Activated CD4-positive, alpha-beta T cell treated with anti-CD3 and anti-CD28 coated beads, Interleukin-2, amount 50 U/mL, for 16 hours (primary cell): ENCODE results near the gene PRDM5.
A peak's percentile ranks its signal among the peaks of the same experiment; 100 is the strongest.
"Not testable (repeated sequence)": the region's sequence is repeated elsewhere in the genome, so short reads cannot be mapped to it uniquely, and the experiment has no call there.

Source experiments
- DNase-seq: peaks from one replicate; pipeline ENCODE4 v3.0.0-alpha.2; 2020

The PRDM5 gene

DNA sequence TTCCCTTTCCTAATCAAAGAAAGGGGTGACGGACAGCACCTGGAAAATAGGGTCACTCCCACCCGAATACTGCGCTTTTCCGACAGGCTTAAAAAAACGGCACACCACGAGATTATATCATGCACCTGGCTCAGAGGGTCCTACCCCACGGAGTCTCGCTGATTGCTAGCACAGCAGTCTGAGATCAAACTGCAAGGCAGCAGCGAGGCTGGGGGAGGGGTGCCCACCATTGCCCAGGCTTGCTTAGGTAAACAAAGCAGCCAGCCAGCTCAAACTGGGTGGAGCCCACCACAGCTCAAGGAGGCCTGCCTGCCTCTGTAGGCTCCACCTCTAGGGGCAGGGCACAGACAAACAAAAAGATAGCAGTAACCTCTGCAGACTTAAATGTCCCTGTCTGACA lies 180.9 kb downstream of the PRDM5 start:
- not testable (repeated sequence) for DNase-seq

DNA sequence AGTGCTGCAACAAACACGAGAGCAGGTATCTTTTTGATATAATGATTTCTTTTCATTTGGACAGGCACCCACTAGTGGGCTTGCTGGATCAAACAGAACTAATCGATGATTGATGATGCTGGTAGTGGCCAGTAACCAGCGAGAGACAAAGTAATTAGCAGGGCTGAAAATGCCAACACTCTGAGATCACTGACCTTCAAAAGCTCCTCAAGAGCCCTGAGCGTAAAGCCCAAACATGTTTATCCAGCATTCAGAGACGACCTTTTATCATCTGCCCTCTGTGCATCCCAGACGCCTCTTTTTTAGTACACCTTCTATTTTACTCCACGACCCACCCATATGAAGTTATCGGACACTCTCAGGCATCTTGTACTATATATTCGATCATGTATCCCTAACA lies 186.2 kb downstream of the PRDM5 start:
- no peak for DNase-seq

DNA sequence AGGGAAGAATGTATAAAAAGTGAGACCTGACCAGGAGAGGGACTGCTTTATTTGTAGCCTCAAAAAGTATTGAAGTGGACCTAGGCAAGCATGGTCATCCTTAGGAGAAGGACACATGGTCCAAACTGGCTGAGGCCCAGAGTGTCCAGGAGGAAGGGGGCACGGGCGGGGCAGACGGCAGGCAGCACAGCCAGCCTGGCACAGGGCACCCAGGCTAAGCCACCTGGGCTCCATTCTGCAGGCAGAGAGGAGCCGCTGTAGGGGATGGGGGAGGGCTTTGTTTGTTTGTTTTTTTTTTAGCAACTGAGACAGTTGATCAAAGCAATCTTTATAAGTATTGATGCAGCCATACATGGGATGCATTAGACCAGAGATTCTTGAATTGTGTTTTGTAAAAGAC lies 188.6 kb downstream of the PRDM5 start:
- DNase-seq: no peak

DNA sequence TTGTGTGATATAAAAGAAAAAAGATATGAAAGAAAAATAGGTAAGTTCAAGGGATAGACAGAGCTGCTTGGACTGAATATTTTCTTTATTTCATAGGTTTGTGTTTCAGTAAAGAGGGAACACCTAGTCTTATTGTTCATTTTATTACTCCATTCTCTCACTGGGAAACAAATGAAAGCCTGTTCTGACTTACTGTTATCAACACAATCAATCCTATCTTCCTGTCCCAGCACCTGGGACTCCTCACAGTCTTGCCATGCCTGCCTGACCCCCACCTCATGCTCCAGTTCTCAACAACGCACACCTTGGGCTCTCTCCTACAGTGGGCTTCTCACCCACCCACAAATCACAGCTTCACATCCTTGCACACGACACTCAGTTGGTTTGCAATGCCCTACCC lies 189.5 kb downstream of the PRDM5 start:
- no peak for DNase-seq

DNA sequence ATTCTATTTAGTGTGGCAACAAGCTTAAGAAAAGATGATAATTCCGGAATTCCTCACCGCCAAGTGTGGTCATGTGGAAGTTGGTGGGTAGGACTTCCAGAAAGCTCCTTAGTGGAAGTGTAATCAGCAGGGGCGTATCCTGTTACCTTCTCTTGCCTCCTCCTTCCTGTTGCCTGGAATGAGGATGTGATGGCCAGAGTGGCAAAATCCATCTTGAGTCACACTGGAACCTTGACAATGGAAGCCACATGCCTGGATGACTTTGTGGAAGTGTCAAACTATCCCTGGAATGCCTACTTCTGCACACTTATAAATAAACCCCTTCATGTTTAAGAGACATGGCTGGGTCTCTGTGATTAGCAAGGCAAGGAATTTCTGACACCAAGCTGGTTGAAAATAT lies 191.0 kb downstream of the PRDM5 start:
- no peak for DNase-seq

DNA sequence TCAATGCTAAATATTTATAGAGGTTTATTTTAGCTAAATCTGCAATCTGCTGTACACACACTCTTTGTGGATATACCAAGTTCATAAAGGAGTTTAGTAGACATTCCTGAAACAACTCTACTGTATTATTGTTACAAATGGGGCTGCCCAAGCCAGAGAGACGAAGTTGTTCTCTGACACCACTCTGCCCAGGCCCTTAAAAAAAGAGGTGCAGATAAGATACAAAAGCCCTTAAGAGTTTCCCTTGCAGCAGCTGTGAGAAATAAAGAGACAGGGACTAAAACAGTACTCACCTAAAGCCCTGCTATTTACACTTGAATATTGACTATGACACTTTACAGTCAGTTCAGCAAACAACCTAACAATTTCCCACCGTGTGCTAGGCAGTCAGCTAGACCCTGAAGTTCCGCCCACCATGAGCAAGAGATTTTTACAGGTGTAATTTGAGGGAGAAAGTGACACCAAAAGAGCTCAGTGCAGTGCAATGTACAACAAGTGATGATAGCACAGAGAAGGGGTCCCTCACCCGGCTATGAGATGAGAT lies 191.7 kb downstream of the PRDM5 start:
- DNase-seq: no peak

DNA sequence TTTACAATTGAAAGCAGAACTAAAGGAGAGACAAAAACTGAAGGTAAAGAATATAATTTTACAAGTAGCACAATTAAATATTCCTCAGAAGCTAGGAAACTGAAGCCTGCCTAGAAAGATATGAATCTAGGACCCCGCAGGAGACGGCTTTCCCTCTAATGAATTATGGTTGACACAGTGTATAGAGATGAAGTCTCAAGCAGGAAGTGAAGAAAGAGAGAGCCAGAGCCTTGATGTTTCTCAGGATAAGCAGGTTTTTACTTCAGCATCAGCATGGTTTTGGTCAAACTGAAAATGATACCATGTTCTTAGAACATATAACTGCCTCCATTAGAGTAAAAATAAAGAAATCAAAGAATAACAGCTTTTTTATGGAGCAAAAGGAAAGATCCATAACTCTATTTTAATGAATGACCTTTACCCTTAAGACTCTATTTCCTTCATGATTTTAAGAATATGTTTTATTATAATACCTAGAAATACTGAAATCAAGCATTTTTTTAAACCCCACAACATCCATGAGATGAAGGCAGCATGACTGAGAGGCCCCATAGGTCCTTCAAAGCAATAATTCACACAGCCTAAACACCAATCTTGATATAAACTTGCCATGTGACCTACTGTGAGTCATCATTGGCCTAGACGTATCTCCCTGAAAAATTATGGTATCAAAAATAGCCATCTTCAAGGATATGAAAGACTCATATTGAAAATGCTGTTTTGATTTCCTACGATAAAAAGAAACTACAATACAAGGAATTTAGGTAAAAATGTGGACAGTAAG lies 193.4 kb downstream of the PRDM5 start:
- DNase-seq: no peak

DNA sequence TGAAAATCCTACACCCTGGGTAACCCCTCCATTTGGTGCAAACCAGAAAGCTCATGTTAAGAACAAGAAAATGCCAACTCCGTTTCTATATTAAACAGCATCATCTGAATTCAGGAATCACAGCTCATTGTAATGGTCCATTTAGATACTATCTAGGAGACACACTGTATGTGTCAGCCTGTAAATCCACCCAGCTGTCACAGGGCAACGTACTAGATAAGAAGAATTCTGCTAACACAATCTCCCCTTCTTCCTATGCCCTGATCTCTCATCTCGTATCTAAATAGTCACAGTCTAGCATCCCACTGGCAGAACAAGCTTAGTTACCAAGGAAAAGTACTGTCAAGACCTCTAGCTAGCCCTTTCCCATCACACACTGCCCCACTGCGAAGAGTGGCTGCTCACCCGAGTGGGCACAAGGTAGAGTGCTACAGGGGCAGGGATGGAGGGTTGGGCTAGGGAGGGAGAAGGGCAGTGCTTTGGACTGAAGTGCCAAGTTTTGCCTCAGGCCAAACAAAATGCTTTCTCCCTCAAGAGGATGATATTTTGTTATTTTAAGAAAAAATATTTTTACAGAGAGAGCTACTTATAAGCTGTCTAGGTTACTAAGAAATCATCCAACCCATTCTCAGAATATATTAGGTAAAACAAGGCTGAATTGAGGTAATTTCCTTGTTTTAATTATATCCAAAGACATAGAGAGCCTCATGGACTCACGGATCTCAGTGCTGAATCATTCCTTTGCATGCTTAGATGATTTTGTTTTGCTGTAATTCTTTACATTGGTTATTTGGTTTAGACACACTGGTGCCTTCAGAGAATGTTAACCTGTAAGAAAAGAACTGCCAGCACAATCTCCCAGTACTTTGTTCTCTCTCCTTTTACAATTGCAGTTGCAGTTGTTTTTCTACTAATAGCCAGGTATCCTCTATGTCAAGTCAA lies 196.6 kb downstream of the PRDM5 start:
- no peak for DNase-seq

DNA sequence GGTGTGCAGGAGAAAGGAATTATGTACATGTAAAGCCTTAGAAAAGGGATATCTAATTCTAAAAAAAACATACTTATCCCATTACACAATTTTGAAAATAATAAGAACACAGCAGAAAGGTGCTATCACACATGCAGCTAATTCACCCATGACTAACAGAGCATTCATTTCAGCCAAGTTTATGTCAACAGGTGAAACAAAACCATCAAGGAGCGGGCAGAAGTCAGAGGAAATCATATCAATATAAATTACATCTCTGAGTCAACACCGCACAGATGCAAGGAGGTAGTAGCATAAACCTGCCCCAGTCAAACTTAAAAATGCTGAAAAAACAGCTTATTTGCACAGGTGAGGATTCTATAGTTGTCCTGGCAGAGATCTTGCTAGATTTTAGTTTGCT lies 197.9 kb downstream of the PRDM5 start:
- no peak for DNase-seq

DNA sequence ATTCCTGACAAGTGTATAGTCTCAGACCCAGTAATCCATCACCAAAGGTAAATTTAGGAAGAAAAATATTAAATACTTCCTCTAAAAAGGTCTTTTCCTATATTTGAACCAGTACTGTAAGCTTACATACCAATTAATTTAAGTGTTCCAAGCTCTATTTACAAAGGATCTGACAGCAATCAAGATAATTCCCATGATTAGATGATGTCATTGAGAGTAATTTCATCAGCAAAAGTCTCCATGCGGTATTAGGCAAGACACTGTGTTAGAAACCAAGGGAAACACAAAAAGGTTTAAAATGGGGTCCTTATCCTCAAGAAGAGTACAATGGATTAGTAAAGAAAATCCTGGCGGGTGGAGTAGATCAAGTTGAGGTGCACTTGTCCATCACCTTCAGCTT lies 198.5 kb downstream of the PRDM5 start:
- no peak for DNase-seq

DNA sequence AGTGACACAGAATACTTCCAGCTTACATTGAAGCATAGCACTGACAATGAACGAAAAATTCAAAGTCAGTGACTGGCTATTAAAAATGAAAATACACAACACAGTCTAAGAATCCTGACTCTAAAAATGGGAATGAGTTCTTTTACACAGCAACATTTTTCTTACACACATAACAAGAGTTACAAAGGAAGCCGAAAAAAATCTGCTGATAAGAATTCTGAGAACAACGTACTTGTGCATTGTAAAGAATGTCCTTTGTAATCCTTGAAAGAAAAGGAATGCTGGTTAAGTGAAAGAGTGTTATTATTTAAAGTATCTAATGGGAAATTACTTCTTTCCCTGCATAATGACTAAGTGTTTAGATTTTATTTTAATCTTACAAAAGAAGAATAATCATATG lies 199.4 kb downstream of the PRDM5 start:
- no peak for DNase-seq

DNA sequence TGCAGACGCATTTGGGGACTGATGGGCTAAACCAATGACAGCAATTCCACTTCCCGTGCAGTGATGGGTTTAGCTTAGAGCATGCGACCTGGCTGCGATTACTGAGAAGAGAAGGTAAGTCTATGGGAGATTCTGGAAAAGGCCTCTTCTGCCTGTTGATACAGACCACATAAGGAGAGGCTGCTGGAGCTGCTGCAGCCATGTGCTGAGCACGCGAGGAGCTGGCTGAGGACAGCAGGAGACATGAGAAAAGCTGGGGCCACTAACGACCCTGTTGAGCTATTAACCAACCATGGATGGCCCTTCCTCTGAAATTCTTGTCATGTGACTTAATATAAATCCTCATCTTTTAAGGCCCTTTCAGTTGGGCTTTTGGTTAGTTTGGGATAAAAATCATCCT lies 199.9 kb downstream of the PRDM5 start:
- no peak for DNase-seq

DNA sequence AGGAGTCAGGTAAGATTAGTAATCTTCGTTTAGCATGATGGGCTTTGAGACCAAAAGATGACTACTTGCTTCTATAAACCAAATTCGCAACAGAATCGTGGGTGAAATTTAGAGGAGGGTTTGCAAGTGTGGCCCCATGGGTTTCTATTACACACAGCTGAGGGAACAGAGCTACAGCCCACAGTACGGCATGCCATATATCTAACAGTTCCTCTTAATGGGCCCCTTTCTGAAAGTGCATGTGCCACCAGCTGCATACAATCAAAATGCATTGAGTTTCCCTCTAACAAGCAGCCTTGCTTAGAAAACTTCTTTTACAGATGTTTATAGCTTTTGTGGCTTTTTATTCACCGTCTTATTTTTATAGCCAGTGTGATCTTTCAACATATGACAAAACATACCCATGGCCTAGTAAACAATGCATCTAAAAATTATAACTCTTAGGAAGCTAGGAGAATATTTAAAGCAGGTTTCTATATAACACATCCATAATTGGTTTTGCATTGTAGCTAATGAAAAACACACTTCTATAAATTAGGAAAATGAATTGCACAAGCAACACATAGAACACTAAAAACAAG lies 202.1 kb downstream of the PRDM5 start:
- no peak for DNase-seq

DNA sequence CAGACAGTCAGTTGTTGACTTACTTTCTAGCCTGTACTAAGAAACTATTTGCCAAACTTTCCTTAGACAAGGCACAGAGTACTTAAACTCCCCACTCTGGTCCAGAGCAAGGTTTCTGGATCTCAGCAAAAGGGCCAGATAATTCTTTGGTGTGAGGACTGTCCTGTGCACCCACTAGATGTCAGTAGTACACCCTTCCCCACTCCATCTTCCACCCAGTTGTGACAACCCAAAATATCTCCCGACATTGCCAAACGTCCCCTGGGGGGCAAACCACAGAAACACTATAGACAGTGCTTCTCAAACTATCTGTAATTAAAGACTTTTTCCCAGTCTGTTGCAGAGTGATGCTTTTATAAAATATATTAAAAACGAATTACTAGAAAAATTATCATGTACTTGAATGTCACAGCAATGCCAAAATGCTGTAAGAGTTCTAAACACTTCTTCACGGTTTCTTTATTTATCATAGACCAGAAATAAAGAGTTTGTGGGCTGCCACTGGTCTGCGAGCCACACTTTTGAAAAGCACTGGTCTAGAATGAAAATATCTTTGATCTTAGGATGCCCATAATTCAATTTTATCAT lies 203.5 kb downstream of the PRDM5 start:
- peak; percentile 38 for DNase-seq

DNA sequence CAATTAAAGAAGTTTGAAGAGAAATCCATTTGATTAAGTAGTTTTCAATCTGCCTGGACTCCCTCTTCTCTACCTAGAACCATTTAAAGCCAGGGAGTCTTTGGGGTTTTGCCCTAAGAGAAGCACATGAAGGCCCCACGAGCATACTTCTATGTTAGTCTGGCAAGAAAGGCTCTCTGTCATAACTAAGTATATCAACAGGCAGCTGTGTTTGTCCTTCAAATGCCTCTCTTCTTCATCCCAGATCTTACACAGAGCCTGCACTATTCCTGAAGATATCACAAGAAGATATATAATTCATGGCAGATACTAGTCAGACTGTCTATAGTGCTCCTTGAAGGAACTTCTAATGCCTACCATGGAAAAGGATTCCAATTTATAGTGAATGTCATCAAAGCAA lies 206.2 kb downstream of the PRDM5 start:
- DNase-seq: no peak

DNA sequence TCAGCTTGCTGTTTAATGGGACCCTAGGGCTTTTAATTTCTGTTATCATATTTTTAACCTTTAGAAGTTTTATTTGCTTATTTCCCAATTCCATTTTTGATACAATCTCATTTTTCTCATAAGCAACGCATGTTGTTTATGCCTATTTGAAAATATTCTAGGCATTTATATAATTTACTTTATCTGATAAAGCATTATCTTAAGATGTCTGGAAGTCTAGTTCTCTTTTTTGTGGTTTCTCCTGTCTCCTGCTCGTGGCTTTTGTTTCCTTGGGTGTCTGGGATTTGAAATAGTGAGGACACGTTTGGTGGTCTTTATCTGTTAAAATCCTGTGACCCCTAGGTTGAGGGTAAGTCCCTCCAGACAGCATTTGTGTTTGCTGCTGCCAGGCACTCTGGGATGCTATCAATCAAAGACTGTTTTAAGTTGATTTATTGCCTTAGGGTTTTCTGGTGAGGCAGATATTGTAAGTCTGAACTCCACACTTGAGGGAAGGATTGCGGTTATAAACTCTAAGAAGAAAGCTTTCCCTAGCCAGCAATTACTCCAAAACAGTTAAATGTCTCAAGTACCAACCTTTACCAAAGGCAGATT lies 208.0 kb downstream of the PRDM5 start:
- no peak for DNase-seq

DNA sequence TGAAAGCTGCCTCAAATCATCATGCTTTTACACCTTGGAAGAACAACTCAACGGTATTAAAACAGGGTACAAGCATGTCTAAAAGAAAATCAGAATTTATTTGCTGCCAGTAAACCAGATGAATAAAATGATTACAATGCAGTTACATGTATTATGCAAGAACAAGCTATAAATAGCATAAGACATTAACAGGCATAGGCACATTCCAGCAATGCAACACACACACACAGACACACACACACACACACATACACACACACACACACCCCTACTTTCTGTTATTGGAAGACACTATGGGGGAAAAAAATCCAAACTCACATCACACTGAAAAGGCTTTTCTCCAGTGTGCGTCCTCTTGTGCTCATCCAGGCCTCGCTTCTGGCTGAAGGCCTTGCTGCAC lies 212.5 kb downstream of the PRDM5 start:
- no peak for DNase-seq

DNA sequence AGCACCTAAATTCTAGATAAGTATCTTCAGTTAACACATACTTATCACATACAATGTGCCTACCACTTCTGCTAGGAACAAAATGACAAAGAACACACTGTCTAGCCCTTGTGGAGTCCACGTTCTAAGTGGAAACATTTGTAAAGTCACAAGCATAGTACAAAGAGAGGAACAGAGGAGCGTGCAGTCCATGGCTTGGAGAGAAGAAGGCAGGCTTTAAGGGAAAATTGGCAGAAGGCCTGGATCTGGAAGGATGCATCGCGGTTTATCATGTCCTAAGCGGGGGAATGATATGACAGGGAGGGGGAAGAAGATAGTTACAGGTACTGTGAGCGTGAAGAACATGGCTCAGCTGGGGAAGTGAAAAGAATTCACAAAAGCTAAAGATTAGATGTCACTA lies 218.0 kb downstream of the PRDM5 start:
- no peak for DNase-seq

DNA sequence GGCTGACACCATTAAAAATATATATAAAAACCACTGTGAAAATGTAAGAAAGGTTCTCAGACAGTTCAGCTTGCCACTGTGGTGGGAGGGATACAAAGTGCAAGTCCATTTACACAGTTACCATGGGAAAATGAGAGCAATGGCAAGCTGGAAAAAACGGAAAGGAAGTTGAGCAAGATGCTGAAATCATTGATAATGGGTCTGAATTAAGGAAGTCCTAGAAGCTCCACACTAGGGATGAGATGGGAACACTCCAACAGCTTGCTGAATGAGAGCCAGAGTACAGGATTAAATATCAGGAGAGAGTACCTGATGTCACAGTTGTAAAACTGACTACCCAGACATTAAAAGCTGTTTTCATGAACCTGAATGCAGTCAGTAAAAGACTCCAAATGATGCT lies 218.6 kb downstream of the PRDM5 start:
- no peak for DNase-seq

DNA sequence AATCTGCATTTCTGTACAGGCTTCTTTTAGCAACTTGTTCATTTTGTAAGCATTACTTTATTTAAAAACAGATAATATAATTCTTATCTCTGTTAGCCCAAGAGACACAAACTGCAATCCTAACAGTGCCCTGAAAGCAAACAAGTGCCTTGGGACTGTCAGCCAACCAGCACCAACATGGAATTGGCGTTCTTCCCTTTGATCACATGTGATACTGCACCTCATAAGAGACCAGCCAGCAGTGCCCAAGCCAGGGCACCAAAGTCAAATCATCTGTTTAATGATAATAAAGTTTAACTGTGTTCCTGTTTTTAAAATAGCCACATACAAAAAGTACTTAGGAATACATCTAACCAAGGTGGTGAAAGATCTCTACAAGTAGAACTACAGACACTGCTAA lies 223.2 kb downstream of the PRDM5 start:
- no peak for DNase-seq

DNA sequence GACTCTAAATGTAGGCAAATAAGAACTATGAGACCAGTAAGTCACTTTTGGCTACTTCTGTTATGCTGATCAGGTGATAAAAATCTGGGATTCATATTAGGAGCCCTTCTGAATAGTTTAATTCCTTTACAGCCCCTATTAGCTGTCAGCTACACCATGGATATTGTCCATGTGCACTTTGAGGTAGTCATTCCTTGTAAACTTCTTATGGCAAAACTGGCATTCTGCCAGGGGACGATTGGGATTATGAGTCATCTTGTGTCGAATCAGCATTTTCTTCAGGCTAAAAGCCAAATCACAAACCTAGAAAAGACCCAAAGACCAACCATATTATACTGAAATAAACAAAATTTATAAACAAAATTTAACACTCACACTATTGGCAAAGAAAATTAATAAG lies 227.6 kb downstream of the PRDM5 start:
- no peak for DNase-seq

DNA sequence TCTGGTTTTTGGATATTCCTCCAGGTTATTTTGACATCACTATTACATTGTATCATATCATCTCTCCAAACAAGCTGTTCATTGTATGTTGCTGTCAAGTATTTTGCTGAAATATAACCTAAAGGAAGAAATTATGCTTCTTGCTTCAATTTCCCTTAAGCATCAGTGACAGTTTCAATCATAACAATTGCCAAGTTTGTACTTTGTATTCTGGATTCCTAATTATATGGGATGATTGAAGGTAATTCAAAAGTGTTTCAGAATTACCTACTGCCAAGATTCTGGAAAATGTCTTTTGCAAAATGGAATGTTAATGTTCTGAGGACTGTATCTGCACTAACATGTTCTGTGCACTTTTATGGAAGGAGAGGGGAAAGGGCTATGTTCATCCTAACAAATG lies 228.7 kb downstream of the PRDM5 start:
- DNase-seq: no peak

DNA sequence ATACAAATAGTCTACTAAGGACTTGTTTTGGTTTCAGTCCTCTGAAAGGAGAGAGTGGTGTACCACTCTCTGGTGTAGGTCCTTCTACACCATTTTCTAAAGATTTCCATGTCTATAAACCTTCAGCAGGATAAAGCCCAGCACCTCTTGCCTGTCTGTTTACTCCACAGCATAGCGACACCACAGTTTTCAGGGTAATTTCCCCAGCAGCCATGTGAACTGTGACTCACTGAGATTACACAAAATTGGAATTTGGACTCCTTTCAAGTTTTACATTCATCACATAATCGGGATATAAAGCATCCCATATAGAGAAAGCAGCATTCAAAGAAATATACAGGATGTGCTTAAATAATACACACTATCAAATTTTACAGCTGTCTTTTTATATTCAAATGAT lies 229.6 kb downstream of the PRDM5 start:
- no peak for DNase-seq
